GM12874 (cell line): ENCODE results near the gene NPC1L1.

Experiments
- TF ChIP-seq, protein P1 (sequence below): IDR thresholded peaks from 2 replicates; pipeline ENCODE4 v1.5.1; 2011; ENCODE audit warnings: low read depth, mild to moderate bottlenecking, control low read depth, low read length, moderate library complexity; ENCODE audit not compliant: insufficient read depth

The NPC1L1 gene

DNA sequence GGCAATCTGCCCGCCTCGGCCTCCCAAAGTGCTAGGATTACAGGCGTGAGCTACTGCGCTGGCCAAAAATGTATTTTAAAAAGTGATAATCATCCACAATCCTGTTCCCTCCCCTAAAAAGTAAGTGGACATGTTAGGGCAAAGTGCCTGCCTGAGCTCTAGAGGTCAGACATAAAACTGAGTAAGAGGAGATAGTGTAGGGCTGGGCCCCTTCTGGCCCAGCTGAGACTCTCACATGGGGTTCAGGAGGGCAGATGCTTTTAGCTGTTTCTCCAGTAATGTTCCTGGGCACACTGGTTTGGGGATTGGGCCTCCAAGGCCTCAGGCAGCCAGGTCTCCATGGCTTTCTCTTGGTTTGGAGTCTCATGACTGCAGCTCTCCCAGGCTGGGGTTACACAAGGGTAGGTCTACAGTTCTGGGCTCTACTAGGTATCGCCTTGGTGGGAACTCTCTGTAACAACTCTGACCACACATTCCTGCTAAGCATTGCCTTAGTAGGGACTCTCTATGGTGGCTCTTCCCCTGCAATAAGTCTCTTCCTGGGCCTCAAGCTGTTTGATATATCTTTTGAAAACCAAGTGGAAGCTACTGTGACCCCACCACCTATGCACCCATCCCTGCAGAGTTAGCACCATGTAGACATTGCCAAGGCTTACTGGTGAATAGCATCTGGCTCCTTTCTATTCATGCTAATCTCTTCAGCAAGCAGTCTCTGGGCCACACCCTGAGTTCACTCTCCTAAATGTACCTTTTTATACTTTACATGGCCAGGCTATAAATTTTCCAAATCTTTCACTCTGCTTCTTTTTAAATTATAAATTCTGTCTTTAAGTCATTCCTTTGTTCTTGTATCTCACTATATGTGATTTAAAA, 43.7 kb downstream of the NPC1L1 start:
- TF ChIP-seq, protein P1, sequence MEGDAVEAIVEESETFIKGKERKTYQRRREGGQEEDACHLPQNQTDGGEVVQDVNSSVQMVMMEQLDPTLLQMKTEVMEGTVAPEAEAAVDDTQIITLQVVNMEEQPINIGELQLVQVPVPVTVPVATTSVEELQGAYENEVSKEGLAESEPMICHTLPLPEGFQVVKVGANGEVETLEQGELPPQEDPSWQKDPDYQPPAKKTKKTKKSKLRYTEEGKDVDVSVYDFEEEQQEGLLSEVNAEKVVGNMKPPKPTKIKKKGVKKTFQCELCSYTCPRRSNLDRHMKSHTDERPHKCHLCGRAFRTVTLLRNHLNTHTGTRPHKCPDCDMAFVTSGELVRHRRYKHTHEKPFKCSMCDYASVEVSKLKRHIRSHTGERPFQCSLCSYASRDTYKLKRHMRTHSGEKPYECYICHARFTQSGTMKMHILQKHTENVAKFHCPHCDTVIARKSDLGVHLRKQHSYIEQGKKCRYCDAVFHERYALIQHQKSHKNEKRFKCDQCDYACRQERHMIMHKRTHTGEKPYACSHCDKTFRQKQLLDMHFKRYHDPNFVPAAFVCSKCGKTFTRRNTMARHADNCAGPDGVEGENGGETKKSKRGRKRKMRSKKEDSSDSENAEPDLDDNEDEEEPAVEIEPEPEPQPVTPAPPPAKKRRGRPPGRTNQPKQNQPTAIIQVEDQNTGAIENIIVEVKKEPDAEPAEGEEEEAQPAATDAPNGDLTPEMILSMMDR, result no peak

DNA sequence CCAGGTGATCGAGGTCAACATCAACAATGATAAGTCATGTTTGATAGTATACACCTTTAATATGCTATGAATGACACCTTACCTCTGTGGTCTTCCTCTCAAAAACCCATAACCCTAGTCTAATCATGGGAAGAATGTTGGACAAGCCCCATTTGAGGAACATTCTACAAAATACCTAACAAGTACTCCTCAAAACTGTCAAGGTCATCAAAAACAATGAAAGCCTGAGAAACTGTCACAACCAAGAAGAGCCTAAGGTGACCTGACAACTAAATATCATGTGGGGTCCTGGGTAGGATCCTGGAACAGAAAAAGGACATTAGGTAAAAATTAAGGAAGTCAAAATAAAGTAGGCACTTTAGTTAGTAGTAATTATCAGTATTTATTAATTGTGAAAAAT, 44.7 kb downstream of the NPC1L1 start:
- TF ChIP-seq, protein P1, result no peak

DNA sequence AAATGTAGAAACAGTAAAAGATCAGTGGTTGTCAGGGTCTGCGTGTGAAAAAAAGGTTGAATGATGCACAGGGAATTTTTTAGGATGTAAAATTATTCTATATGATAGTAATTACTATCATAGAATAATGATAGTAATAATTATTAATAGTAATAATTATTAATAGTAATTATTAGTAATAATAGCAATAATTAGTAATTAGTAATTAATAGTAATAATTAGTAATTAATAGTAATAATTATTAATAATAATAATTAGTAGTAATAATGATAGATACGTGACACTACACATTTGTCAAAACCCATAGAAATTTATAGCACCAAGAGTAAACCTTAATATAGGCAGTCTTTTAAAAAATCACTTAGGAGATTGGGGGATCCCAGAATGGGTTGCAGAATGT, 46.2 kb downstream of the NPC1L1 start:
- TF ChIP-seq, protein P1, result no peak

DNA sequence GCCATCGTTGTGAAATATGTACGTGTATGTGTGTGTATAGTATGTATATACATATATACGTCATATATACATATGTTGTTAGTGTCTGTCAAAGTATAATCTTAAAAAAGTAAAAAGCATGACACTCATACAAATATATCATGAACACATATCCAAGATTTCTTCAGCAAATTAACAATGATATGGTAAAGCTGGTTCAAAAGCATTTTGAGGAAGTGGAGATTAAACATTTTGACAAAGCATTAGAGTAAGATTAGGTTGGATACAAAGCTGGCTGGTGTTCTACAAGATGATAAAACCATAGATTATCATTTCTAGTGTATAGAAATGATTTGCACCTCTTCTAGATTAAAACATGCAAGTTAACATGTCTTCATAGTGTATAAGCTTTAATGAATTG, 49.9 kb downstream of the NPC1L1 start:
- TF ChIP-seq, protein P1, result no peak

DNA sequence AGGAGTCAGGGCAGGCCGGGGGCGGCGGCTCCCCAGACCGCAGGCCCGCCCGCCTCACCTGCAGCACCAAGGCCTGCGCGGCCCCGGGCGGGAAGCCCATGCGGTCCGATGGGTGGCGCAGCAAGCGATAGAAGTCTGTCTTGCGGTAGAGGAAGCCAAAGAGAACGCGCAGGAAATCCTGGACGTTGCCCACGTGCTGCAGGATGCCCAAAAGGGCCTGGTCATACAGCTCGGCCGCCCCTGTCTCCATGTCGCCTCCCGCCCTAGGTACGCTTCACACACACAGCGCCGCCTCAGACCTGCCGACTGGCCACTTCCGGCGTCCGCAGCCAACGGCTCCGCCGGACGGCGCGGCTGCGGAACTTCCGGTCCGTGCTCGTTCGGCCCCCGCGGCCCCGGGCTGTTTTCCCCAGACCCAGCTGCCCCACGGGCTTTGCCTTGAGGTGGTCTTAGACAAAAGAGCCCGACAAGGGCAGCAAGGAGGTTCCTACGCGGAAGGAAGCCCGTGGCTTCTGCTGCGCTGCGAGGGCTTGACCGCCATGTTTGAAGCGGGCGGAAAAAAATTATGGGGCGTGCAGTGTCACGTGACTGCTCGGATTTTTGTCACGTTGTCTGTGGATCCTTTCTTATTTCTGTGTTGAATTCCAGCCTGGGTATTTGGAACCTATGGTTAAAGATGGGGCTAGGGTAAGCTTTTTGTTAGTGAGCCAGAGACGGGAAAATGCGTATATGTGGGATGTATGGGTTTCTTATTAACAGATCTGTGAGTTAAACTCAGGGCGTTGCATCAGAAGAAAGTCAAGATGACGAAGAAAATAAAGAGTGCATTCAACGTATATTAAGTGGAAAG, 50.6 kb downstream of the NPC1L1 start, which contains the start of gene NUDCD3:
NUDCD3 (minus strand) TSS at position 308 of the 850 bp plus-strand sequence; CDS start at position 250, 58 bp downstream.
- TF ChIP-seq, protein P1, result peak; percentile 29; the same call in 1 of the 2 replicates

DNA sequence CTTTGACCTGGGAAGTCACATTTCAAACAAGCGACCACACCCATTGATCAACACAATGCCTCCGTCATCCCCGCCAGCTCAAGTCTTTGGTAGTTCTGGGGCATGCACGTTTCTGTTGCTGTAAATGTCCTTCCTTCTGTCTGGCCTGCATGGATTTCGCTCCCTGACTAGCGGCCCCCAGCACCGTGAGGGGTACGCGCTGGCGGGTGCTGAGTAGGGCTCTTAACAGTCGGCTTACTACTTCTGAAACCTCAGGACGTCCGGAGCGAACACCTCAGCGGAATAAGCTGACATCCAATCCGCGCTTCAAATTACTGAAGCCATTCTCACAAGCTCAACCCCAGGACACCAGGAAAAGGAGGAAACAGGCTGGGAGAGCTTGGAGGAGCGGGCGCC, 51.2 kb downstream of the NPC1L1 start:
- TF ChIP-seq, protein P1, result no peak

DNA sequence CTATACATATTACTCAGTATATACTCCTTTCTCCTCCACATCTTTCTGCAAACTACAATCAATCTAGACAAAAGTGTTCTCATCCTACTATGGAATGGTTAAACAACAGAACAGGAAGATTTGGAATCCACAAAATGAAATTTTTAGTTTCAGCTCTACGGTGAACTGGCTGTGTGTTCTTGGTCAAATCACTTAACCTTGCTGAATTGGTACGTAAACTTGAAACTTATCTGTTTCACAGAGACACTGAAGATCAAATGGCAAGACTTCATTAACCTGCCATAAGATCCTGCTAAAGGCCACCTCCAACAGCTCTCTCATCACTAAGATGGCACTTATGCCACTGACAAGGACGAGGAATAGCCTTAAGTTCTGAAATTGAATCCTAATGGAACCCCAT, 52.2 kb downstream of the NPC1L1 start:
- TF ChIP-seq, protein P1, result no peak
